DOHH2 (cell line): ENCODE measurements around the gene C15orf61.

Source experiments
- CTCF ChIP-seq: fragments of 200-600 bp; sonication (generic); IDR thresholded peaks from one replicate; pipeline ENCODE4 v1.5.1; 2014; ENCODE audit warnings: antibody characterized with exemption, mild to moderate bottlenecking, low read depth, low read length; ENCODE audit not compliant: poor library complexity, severe bottlenecking
- EZH2phosphoT487 ChIP-seq: fragments of 200-600 bp; sonication (generic); IDR thresholded peaks from 2 replicates; pipeline ENCODE4 v1.6.1; 2017; ENCODE audit warnings: borderline replicate concordance, mild to moderate bottlenecking, antibody characterized with exemption, low read length, moderate library complexity, mixed read lengths

- TF ChIP-seq CTCF (no peak), EZH2phosphoT487 (no peak)
These were observed 15.0 kb upstream of the C15orf61 start for GRCh38 chr15:67505675-67506572.
